H9 (cell line): ENCODE measurements around the gene RPL19. TPM values are rescaled to one million over a fixed set of nuclear protein-coding genes. Genes with fewer than 3 reads are reported as not detected.

ENCODE experiments used
- DNase-seq: peaks from one replicate; pipeline ENCODE4 v3.0.0-alpha.2; 2017
- H2AFZ ChIP-seq: one replicate; pipeline ENCODE4 v1.6.1; 2013; ENCODE audit warnings: mild to moderate bottlenecking, low read length, control low read depth, moderate library complexity
- H2AK5ac ChIP-seq: 2 replicates; pipeline ENCODE4 v1.6.1; 2013; ENCODE audit warnings: low read length, control low read depth, mixed read lengths; ENCODE audit not compliant: insufficient read length
- H2BK120ac ChIP-seq: one replicate; pipeline ENCODE4 v1.6.1; 2013; ENCODE audit warnings: low read depth, mild to moderate bottlenecking, low read length, control low read depth, inconsistent platforms; ENCODE audit not compliant: poor library complexity, severe bottlenecking
- H2BK12ac ChIP-seq: 2 replicates; pipeline ENCODE4 v1.6.1; 2013; ENCODE audit warnings: low read length, control low read depth, mixed read lengths, low read depth; ENCODE audit not compliant: insufficient read length
- H2BK15ac ChIP-seq: 2 replicates; pipeline ENCODE4 v1.6.1; 2013; ENCODE audit warnings: low read depth, low read length, control low read depth
- H2BK20ac ChIP-seq: one replicate; pipeline ENCODE4 v1.6.1; 2013; ENCODE audit warnings: low read depth, mild to moderate bottlenecking, low read length, control low read depth, inconsistent platforms; ENCODE audit not compliant: poor library complexity, severe bottlenecking
- H2BK5ac ChIP-seq: 2 replicates; pipeline ENCODE4 v1.6.1; 2013; ENCODE audit warnings: low read length, control low read depth, mixed read lengths; ENCODE audit not compliant: insufficient read length
- H3K14ac ChIP-seq: 2 replicates; pipeline ENCODE4 v1.6.1; 2013; ENCODE audit warnings: low read length, control low read depth; ENCODE audit not compliant: insufficient read depth
- H3K18ac ChIP-seq: 2 replicates; pipeline ENCODE4 v1.6.1; 2013; ENCODE audit warnings: low read depth, mild to moderate bottlenecking, mixed read lengths, low read length, control low read depth; ENCODE audit not compliant: insufficient read length
- H3K23ac ChIP-seq: 2 replicates; pipeline ENCODE4 v1.6.1; 2013; ENCODE audit warnings: low read length, control low read depth, mixed read lengths, low read depth; ENCODE audit not compliant: insufficient read length
- H3K23me2 ChIP-seq: 2 replicates; pipeline ENCODE4 v1.6.1; 2013; ENCODE audit warnings: low read depth, mild to moderate bottlenecking, mixed read lengths, low read length, control low read depth; ENCODE audit not compliant: insufficient read length, poor library complexity, severe bottlenecking
- H3K27ac ChIP-seq: 2 replicates; pipeline ENCODE4 v1.5.1; 2013; ENCODE audit warnings: low read length, control low read depth, mixed read lengths, low read depth; ENCODE audit not compliant: insufficient read length
- H3K27me3 ChIP-seq: 2 replicates; pipeline ENCODE4 v1.6.1; 2013; ENCODE audit warnings: low read length, control low read depth, inconsistent platforms; ENCODE audit not compliant: insufficient read depth
- H3K4ac ChIP-seq: 2 replicates; pipeline ENCODE4 v1.6.1; 2013; ENCODE audit warnings: low read depth, mild to moderate bottlenecking, control low read depth, inconsistent platforms, low read length, moderate library complexity
- H3K4me1 ChIP-seq: 2 replicates; pipeline ENCODE4 v1.6.1; 2013; ENCODE audit warnings: low read length, control low read depth, inconsistent platforms; ENCODE audit not compliant: insufficient read depth
- H3K4me2 ChIP-seq: 2 replicates; pipeline ENCODE4 v1.6.1; 2013; ENCODE audit warnings: low read length, control low read depth, mixed read lengths; ENCODE audit not compliant: insufficient read length, insufficient read depth
- H3K56ac ChIP-seq: 2 replicates; pipeline ENCODE4 v1.6.1; 2013; ENCODE audit warnings: low read depth, mild to moderate bottlenecking, mixed read lengths, low read length, control low read depth; ENCODE audit not compliant: insufficient read length
- H3K79me1 ChIP-seq: 2 replicates; pipeline ENCODE4 v1.6.1; 2013; ENCODE audit warnings: low read depth, mild to moderate bottlenecking, moderate library complexity, low read length, control low read depth, inconsistent platforms; ENCODE audit not compliant: insufficient read depth, poor library complexity, severe bottlenecking
- H3K79me2 ChIP-seq: 2 replicates; pipeline ENCODE4 v1.6.1; 2013; ENCODE audit warnings: low read length, control low read depth, inconsistent platforms; ENCODE audit not compliant: insufficient read depth
- H3K9ac ChIP-seq: 2 replicates; pipeline ENCODE4 v1.6.1; 2013; ENCODE audit warnings: low read length, control low read depth, mixed read lengths; ENCODE audit not compliant: insufficient read length; ENCODE audit errors: extremely low read depth
- H3K9me3 ChIP-seq: one replicate; pipeline ENCODE4 v1.6.1; 2013; ENCODE audit warnings: low read depth, low read length, inconsistent platforms; ENCODE audit not compliant: control insufficient read depth
- H3T11ph ChIP-seq: one replicate; pipeline ENCODE4 v1.6.1; 2013; ENCODE audit warnings: mild to moderate bottlenecking, low read length, control low read depth, inconsistent platforms
- H4K20me1 ChIP-seq: one replicate; pipeline ENCODE4 v1.6.1; 2013; ENCODE audit not compliant: control insufficient read depth, insufficient read length, insufficient read depth
- H4K5ac ChIP-seq: 2 replicates; pipeline ENCODE4 v1.6.1; 2013; ENCODE audit warnings: low read depth, mild to moderate bottlenecking, mixed read lengths, low read length, control low read depth; ENCODE audit not compliant: insufficient read length
- H4K8ac ChIP-seq: replicated peaks from 2 replicates; pipeline ENCODE4 v1.6.1; 2013; ENCODE audit warnings: low read length, control low read depth, mixed read lengths, low read depth; ENCODE audit not compliant: insufficient read length
- H4K91ac ChIP-seq: 2 replicates; pipeline ENCODE4 v1.6.1; 2013; ENCODE audit warnings: low read depth, mild to moderate bottlenecking, moderate library complexity, mixed read lengths, low read length, control low read depth; ENCODE audit not compliant: insufficient read length
- H3K27ac Mint-ChIP-seq, 3 experiments: 2 replicates in 2 of 3; 3 replicates in 1 of 3; pipeline ENCODE4 v1.8.0; 2020 to 2021; ENCODE audit warnings: mixed read lengths in 3 of 3, mild to moderate bottlenecking in 1 of 3, moderate library complexity in 1 of 3
- H3K27me3 Mint-ChIP-seq: 2 replicates; pipeline ENCODE4 v1.8.0; 2021; ENCODE audit warnings: low read depth, mild to moderate bottlenecking, moderate library complexity, mixed read lengths
- H3K36me3 Mint-ChIP-seq, 3 experiments: 2 replicates in 2 of 3; 3 replicates in 1 of 3; pipeline ENCODE4 v1.8.0; 2020 to 2021; ENCODE audit warnings: low read depth in 3 of 3, mixed read lengths in 3 of 3; ENCODE audit not compliant: insufficient read depth in 1 of 3
- H3K4me1 Mint-ChIP-seq, 2 experiments: 2 replicates each; pipeline ENCODE4 v1.8.0; 2020; ENCODE audit warnings: mixed read lengths in 2 of 2
- H3K4me3 Mint-ChIP-seq, 2 experiments: 2 replicates in 1 of 2; 3 replicates in 1 of 2; pipeline ENCODE4 v1.8.0; 2020 to 2021; ENCODE audit warnings: mild to moderate bottlenecking in 2 of 2, mixed read lengths in 2 of 2, moderate library complexity in 1 of 2
- H3K9me3 Mint-ChIP-seq, 2 experiments: 2 replicates in 1 of 2; 3 replicates in 1 of 2; pipeline ENCODE4 v1.8.0; 2020; ENCODE audit warnings: mild to moderate bottlenecking in 2 of 2, mixed read lengths in 2 of 2, moderate library complexity in 1 of 2
- WGBS: extraction: QIAGEN DNeasy Blood & Tissue Kit; methylation state at CpG from one replicate; pipeline ENCODE4 v1.1.7; 2013; ENCODE audit warnings: missing lambda C conversion rate, low lambda C conversion rate, mixed read lengths; ENCODE audit not compliant: insufficient read length; ENCODE audit errors: extremely low coverage; 5-methylcytosine and 5-hydroxymethylcytosine counted together
- total RNA-seq: library from RNA; stranded (reverse); gene quantifications from 2 replicates; pipeline ENCODE4 v1.2.1, GENCODE V29; 2021
- TF ChIP-seq, protein P1 (sequence below): fragments of 200-600 bp; sonication (generic); conservative IDR thresholded peaks from 3 replicates; pipeline ENCODE4 v1.8.0; 2021; ENCODE audit warnings: antibody characterized with exemption, mild to moderate bottlenecking

Gene RPL19
- total RNA-seq, 1 experiment from 2014 or later, result 2,038 TPM

DNA sequence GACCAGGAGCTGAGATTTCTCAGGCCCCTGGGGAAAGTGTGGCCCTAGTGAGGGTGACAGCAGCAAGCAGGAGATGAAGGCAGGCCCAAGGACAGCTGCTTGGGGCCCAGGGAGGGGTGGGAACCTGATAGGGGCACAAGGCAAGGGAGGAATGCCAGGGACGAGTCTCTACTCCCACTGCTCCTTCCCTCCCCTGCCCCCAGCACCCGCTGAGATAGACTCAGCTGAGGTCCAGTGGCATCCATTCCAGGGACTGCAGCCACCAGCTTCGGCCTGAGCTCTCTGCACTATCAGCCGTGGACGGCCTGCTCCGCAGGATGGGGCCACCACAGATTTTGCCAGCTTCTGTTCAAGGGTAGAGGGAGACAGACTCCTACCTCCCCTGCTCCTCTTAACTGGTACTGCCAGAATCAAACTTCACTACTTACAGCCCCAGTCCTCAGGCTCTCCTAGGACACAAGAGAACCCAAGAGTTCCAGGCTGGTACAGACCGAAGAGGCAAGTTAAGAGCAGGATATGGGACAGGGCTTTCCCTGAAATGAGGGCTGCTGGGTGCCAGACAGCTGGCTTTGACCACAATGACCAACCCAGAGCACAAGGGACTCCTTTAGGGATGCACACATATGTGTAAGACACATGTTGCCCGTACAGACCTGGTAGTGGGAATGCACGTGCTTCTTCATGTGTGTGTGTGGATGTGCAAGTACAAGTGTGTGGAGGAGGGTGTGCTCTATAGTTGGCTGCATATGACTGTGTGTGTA lies 8.2 kb upstream of the RPL19 start:
- no CpG with 5 or more reads among the region's 9 CpGs for WGBS
- Histone ChIP-seq H3K56ac (no peak overlapping the region), H3K9ac (no peak overlapping the region), H4K5ac (no peak overlapping the region), H3K4ac (no peak overlapping the region), H2AK5ac (no peak overlapping the region), H2BK12ac (no peak overlapping the region), H3K9me3 (no peaks in the 10 kb centered on the region), H3K18ac (no peak overlapping the region), H3K27me3 (peaks cover 4% of the 10 kb centered on the region; the same call in 1 of the 2 replicates), H4K91ac (no peak overlapping the region), H3K79me1 (peaks cover 4% of the 10 kb centered on the region), H3K23me2 (peaks cover 7% of the 10 kb centered on the region), H3K27ac (no peak overlapping the region), H3K23ac (no peak overlapping the region), H2BK5ac (no peak overlapping the region), H3K4me2 (no peak overlapping the region), H3K4me1 (peaks cover 4% of the 10 kb centered on the region; the same call in 1 of the 2 replicates), H2BK20ac (no peak overlapping the region), H2BK15ac (no peak overlapping the region), H3K14ac (no peak overlapping the region), H2AFZ (no peak overlapping the region), H4K20me1 (peaks cover 4% of the 10 kb centered on the region), H3T11ph (no peak overlapping the region), H4K8ac (no peak overlapping the region), H2BK120ac (no peak overlapping the region), H3K79me2 (peaks cover 6% of the 10 kb centered on the region; the same call in 1 of the 2 replicates)
- TF ChIP-seq, protein P1, sequence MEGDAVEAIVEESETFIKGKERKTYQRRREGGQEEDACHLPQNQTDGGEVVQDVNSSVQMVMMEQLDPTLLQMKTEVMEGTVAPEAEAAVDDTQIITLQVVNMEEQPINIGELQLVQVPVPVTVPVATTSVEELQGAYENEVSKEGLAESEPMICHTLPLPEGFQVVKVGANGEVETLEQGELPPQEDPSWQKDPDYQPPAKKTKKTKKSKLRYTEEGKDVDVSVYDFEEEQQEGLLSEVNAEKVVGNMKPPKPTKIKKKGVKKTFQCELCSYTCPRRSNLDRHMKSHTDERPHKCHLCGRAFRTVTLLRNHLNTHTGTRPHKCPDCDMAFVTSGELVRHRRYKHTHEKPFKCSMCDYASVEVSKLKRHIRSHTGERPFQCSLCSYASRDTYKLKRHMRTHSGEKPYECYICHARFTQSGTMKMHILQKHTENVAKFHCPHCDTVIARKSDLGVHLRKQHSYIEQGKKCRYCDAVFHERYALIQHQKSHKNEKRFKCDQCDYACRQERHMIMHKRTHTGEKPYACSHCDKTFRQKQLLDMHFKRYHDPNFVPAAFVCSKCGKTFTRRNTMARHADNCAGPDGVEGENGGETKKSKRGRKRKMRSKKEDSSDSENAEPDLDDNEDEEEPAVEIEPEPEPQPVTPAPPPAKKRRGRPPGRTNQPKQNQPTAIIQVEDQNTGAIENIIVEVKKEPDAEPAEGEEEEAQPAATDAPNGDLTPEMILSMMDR, result no peak
- no peak for DNase-seq
- Mint-ChIP-seq H3K27ac (no peak overlapping the region), H3K9me3 (no peaks in the 10 kb centered on the region), H3K4me3 (no peak overlapping the region), H3K27me3 (no peaks in the 10 kb centered on the region), H3K36me3 (peaks cover 13 to 47% (median 38%) of the 10 kb centered on the region in 3 experiments; a peak in 6 of 7 replicates), H3K4me1 (peaks cover 15 to 28% of the 10 kb centered on the region in 2 experiments)
